SU-DHL-6 (cell line): Measurements from ENCODE around the gene TAL2.

Source experiments
- CTCF ChIP-seq: fragments of 200-600 bp; sonication (generic); IDR thresholded peaks from one replicate; pipeline ENCODE4 v1.5.1; 2017; ENCODE audit warnings: antibody characterized with exemption, mild to moderate bottlenecking, low read length, moderate library complexity; ENCODE audit not compliant: insufficient read depth, poor library complexity, severe bottlenecking
- EZH2phosphoT487 ChIP-seq: fragments of 200-600 bp; sonication (generic), shearing (Covaris generic); conservative IDR thresholded peaks from 2 replicates; pipeline ENCODE4 v1.6.1; 2018; ENCODE audit warnings: mild to moderate bottlenecking, antibody characterized with exemption, low read length, moderate library complexity, mixed read lengths

GRCh38 chr9:105710638-105711037 lies 48.4 kb downstream of the TAL2 start:
- TF ChIP-seq CTCF = no peak
- no peak for TF ChIP-seq EZH2phosphoT487
